SKM-1 (cell line): ENCODE data around the gene EFL1.

Source experiments
- DNase-seq: peaks from one replicate; lab custom pipeline; 2025; ENCODE audit not compliant: unreplicated experiment; lab: John Stamatoyannopoulos, UW

The EFL1 gene

DNA sequence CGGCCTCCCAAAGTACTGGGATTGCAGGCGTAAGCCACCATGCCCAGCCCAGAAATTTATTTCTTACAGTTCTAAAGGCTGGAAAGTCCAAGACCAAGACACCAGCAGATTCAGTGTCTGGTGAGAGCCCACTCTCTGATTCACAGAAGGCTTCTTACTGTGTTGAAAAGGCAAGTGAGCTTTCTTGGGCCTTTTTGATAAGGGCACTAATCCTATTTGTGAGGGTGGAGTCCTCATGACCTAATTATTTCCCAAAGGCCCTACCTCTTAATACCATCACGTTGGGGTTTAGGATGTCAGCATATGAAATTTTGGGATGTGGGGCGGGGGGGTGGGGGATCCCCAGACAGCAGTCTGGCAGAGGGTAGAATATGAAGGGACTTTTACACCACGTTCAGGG lies 169.2 kb downstream of the EFL1 start:
- no peak for DNase-seq

DNA sequence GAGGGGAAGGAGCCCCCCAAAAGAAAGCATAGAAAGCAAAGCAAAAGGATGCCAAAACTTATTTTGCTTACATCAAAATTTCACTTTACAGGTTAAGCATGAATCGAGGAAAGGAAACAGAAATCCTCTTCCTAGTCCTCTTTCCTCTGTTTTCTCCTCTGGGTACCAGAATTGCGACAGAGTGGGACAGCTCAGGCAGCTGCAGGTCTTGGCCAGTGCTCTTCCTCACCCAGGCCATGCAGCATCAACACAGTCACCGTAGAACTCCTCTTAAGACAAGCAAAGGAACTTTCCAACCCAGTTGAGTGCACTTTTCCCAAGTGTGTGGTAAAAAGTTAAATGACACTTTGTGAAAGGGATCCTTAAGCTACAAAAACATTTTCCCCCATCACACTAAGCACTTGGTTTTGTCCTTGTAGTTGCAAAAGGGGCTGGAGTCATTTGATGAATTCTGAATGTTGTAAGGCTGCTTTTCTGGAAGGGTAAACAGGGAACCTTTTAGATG lies 170.8 kb downstream of the EFL1 start:
- DNase-seq, result no peak

DNA sequence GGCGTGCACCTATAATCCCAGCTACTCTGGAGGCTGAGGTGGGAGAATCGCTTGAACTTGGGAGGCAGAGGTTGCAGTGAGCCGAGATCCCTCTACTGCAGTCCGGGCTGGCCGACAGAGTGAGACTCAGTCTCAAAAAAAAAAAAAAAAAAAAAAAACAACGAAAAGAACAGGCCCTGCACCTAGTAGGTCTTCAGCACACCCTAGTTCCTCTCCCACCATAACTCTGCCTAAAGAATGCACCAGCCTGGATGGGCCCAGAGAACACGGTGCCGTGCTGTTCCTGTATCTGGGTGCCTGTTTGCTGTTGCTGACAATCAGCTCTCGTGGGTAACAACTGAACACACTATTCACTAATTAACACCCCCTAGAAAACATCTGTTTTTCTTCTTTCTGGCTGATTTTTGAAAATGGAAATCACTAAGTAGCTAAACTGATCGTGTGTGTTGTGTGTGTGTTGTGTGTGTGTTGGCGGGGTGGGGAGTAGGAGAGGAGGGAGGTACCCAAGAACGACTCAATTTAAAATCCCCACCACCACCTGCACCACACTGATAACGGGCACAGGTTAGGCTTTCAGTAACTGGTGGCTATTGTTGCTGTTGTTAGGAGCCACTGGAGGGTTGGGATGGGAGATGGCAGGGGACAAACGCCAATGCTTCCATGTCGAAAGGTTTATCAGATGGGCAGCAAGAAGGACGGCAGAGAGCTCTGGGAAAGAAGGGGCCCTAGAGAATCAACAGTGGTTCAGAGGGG lies 176.1 kb downstream of the EFL1 start:
- no peak for DNase-seq

DNA sequence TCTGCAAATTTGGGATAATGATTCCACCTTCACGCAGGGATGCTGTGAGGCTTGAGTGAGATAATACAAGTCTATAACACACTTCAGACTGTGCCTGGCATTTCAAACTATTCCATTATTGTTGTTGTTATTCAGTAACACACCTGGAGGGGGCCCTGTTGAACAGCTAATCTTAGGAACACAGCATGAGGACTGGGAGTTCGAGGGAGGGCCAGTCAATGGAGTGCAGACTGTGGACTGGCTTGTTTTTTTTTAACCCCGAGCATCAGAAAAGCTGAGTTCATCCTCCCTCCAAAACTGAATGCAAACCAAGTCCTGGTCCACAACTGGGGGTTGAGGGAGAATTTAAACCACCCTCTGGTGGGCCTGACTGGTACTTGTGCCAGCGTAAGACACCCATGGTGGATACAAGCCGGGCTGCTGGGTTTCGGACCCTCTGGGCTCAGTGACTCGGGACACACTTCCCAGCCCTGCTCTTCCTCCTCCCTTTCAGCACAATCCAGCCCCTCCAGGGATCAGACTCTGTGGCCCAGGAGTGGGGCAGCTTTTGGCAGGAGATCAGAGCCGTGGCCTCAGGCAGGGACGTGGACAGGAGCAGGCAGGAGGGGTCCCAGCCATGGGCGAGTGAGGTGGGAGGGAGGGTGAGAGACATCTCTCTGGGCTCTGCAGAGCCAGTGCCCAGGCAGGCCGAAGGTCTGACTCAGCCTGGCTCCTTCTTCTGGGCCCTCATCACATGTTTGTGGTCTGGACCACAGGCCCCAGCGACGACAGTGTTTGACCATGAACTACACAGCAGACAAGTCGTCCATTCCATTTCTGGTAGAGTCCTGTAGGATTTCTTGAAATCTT lies 180.4 kb downstream of the EFL1 start:
- no peak for DNase-seq

DNA sequence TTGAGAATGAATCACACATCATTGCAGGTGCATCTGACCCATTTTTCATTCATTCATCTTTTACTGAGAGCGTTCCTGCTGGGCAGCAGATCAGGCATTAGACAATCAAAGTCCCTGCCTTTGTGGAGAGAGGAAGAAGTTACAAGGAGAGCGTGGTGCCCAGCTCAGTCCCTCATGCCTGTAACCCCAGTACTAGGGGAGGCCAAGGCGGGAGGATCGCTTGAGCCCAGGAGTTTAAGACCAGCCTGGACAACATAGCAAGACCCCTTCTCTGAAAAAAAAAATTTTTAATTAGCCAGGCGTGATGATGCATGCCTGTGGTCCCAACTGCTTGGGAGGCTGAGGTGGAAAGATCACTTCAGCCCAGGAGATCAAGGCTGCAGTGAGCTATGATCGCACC lies 181.8 kb downstream of the EFL1 start:
- DNase-seq, result no peak
